ENCODE data around the gene CYP1B1. TPM values are rescaled to one million over a fixed set of nuclear protein-coding genes. Genes with fewer than 3 reads are reported as not detected.

Gene CYP1B1
- total and polyA plus RNA-seq, 7 donors, result 1.4 to 24.6 (median 12.2) TPM

DNA sequence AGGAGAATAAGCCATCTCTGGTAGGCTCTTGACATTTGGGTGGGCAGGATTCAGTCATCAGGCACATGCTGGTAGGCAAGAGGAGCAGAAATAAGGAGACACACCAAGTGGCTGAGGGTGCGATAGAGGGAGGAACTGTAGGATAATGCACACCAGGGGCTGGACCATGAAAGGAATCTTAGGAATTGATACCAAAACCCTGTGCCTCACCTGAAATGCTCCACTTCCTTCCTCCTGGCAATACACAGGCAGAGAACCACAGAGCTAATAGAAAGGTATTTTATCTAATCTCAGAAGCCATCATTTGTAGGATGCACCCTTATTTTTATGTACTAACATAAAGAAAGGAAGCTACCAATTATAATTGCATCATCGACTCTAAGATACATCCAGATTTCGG lies 4.4 kb upstream of the CYP1B1 start:
- WGBS, 2 donors, result 76 to 95% methylated on average over 3 of the region's 3 CpGs
- intact Hi-C loops (cut with DNase I), result no loop called here
- no peak for DNase-seq
- Histone ChIP-seq H3K4me3 (no peak overlapping the region), H3K4me1 (peaks cover 0 to 24% (median 17%) of the 10 kb centered on the region in 4 donors), H3K9me3 (no peaks in the 10 kb centered on the region), H3K27ac (no peak overlapping the region), H3K36me3 (no peaks in the 10 kb centered on the region), H3K27me3 (peaks cover 0 to 12% (median 5%) of the 10 kb centered on the region in 3 donors)
- TF ChIP-seq POLR2AphosphoS5 (IDR thresholded peaks at IDR 0.05) (no peak), EP300 (IDR thresholded peaks at IDR 0.05) (no peak), CTCF (IDR thresholded peaks at IDR 0.05) (no peak), POLR2A (IDR thresholded peaks at IDR 0.05) (no peak)

DNA sequence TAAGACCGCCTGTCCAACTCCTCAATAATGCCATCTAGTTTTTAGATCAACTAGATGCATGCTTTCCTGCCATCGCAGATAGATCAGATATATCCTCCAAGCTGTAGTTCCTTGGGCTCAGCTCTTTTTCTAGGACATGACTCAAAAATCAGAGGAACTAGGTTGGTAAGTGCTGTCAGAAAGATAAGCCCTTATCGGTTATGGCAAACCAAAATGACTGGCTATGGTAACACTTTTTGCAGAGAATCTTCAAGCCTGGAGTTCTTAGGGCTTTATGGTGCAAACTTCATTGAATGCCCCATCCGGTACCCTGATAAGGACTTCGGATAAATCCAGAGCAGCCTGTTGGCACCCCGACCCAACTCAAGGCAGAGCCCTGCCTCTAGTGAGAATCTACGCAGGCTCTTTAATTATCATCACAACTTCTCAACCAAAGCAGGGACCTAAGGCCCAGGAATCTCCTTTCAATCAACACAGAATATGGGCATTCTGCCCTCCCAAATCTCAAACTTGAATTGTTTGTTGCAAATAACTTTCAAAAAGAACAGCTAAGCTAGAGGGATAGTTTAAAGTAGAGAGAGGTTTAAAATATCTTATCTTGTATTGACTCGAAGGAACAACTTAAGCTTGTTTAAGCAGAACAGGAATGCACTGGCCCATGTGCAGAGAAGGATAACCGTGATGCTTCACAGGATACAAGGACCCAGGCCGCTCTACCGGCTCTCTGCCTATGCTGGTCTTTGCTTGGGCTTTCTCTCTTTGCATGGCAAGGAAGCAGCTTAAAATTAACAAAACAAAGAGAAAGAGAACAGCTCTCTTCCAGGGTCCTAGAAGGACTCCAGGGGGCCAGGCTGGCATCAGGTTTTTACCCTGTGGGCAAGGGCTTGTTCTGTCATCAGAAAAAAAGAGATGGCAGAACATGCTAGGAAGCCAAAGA lies 3.4 kb upstream of the CYP1B1 start:
- no peak overlapping the region for H3K27ac ChIP-seq
- H3K36me3 ChIP-seq, result no peaks in the 10 kb centered on the region
- whole genome bisulfite sequencing, 2 donors, result 75 to 88% methylated on average over 11 of the region's 11 CpGs
- no peak overlapping the region for H3K4me3 ChIP-seq
- peaks cover 0 to 33% (median 27%) of the 10 kb centered on the region in 4 donors for H3K4me1 ChIP-seq
- intact Hi-C loops (cut with DNase I), result loop anchor here (5.0 kb wide), 1 partner anchor 97 kb away; no protein-coding TSS in a partner anchor
- H3K27me3 ChIP-seq, result peaks cover 0 to 21% (median 15%) of the 10 kb centered on the region in 3 donors
- no peak for DNase-seq
- TF ChIP-seq EP300 (IDR thresholded peaks at IDR 0.05) (no peak), POLR2AphosphoS5 (IDR thresholded peaks at IDR 0.05) (no peak), CTCF (IDR thresholded peaks at IDR 0.05) (no peak), POLR2A (IDR thresholded peaks at IDR 0.05) (no peak)
- H3K9me3 ChIP-seq, result no peaks in the 10 kb centered on the region

DNA sequence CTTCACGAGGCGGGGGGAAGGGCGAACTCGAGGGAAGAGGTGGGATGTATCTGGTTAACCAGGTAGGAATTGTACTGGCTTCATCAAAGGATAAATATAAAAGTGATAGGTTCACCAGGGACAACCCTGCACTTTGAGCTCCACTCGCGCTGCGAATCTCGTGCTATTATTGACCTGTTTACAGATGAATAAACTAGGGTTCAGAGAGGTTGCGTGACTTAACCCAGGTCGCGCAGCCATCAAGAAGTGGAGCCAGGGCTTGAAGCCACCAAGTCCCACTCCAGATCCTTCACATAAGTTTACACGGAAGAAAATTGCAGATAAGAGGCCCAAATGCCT lies 1.4 kb upstream of the CYP1B1 start:
- H3K27ac ChIP-seq, result peak overlapping the region; percentile 72 to 84 (median 78)
- TF ChIP-seq POLR2AphosphoS5 (IDR thresholded peaks at IDR 0.05) (no peak), POLR2A (IDR thresholded peaks at IDR 0.05) (no peak), CTCF (IDR thresholded peaks at IDR 0.05) (no peak), EP300 (IDR thresholded peaks at IDR 0.05) (no peak)

DNA sequence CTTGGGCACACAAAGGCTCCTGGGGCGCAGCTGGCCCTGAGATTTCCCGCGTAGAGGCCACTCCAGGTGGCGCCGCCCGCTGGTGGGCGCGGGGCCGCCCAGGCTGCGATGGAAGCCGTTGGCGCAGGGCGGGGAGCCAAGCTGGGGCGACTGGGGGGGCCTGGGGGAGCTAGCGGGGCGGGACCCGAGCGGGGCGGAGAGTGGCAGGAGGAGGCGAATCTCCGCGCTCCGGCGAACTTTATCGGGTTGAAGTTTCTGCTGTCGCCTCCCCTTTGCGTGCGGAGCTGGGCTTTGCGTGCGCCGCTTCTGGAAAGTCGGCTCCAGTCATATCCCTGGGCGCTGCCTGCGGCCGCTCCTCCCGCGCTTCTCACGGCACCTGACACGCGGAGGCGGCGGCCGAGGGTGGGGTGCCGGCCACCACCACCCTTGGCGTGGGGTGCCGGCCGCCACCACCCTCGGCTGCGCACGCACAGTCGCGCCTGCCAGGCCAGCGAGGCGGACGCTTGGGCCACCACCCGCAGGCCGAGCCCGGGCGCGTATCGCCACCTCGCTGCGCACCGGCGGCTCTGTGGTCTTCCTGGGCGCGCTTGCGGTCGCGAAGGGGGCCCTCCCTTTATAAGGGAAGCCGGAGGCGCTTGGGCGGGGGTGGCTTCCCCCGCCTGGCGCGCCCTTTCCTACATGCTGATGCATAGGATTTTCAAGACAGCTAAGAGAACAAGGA lies 919 bp upstream of the CYP1B1 start:
- intact Hi-C loops (cut with DNase I), result loop anchor here (1.0 to 5.0 kb wide), 2 partner anchors 95 to 198 kb away; no protein-coding TSS in a partner anchor

More for the DNA sequence above, 1.4 kb upstream of the CYP1B1 start:
- peak overlapping the region; percentile 32 to 64 (median 60) for H3K4me3 ChIP-seq
- intact Hi-C loops (cut with DNase I), result loop anchor here (5.0 kb wide), 1 partner anchor 95 kb away; no protein-coding TSS in a partner anchor
- no peak for DNase-seq
- H3K27me3 ChIP-seq, result peaks cover 0 to 37% (median 18%) of the 10 kb centered on the region in 3 donors
- no peaks in the 10 kb centered on the region for H3K36me3 ChIP-seq
- no peaks in the 10 kb centered on the region for H3K9me3 ChIP-seq
- 3 to 18% methylated on average over 12 of the region's 12 CpGs for WGBS, 2 donors
- H3K4me1 ChIP-seq, result peaks cover 0 to 41% (median 34%) of the 10 kb centered on the region in 4 donors

More for the DNA sequence above, 919 bp upstream of the CYP1B1 start:
- TF ChIP-seq CTCF (IDR thresholded peaks at IDR 0.05), result peak in 2 of 4 experiments; percentile 3 to 29
- no peak for TF ChIP-seq EP300 (IDR thresholded peaks at IDR 0.05)
- peak in 3 of 4 donors; percentile 8 to 54 (median 44) for TF ChIP-seq POLR2AphosphoS5 (IDR thresholded peaks at IDR 0.05)
- TF ChIP-seq POLR2A (IDR thresholded peaks at IDR 0.05), result no peak
- Histone ChIP-seq H3K4me3 (peak overlapping the region; percentile 32 to 64 (median 60)), H3K9me3 (no peaks in the 10 kb centered on the region), H3K36me3 (no peaks in the 10 kb centered on the region), H3K27ac (peak overlapping the region; percentile 72 to 84 (median 78)), H3K4me1 (peaks cover 0 to 41% (median 34%) of the 10 kb centered on the region in 4 donors), H3K27me3 (peaks cover 0 to 37% (median 18%) of the 10 kb centered on the region in 3 donors)
- DNase-seq, result peak; percentile 88
- WGBS, 2 donors, result 1% methylated on average over 76 of the region's 76 CpGs

Measured in sigmoid colon (tissue), 7 donors.